GM23338 (cell line): ENCODE measurements around the gene PRR29. TPM values are rescaled to one million over a fixed set of nuclear protein-coding genes. Genes with fewer than 3 reads are reported as not detected.

Source experiments
- ATAC-seq: fragments of 200-7000 bp; cut with Tn5 transposase; 3 replicates; pipeline ENCODE4 v1.9.1; 2020
- DNase-seq: peaks from one replicate; pipeline ENCODE4 v3.0.0-alpha.2; 2015; ENCODE audit warnings: low spot score
- H2AFZ ChIP-seq: fragments of 200-600 bp; sonication (generic); 2 replicates; pipeline ENCODE4 v1.8.0; 2016; ENCODE audit warnings: antibody characterized with exemption, mild to moderate bottlenecking, moderate library complexity
- H3F3A ChIP-seq: fragments of 200-600 bp; sonication (generic); replicated peaks from 2 replicates; pipeline ENCODE4 v1.8.0; 2017; ENCODE audit warnings: antibody characterized with exemption, mixed run types, low read depth
- H3K27ac ChIP-seq: fragments of 200-600 bp; sonication (generic); 2 replicates; pipeline ENCODE4 v1.6.1; 2016; ENCODE audit warnings: low read depth
- H3K27me3 ChIP-seq: fragments of 200-600 bp; sonication (generic); 2 replicates; pipeline ENCODE4 v1.8.0; 2016; ENCODE audit warnings: mild to moderate bottlenecking, mixed run types, moderate library complexity; ENCODE audit not compliant: insufficient read depth
- H3K36me3 ChIP-seq: fragments of 200-600 bp; sonication (generic); 2 replicates; pipeline ENCODE4 v1.8.0; 2016; ENCODE audit warnings: mild to moderate bottlenecking; ENCODE audit not compliant: insufficient read depth
- H3K4me1 ChIP-seq: fragments of 200-600 bp; sonication (generic); 2 replicates; pipeline ENCODE4 v1.8.0; 2016; ENCODE audit warnings: mild to moderate bottlenecking, moderate library complexity; ENCODE audit not compliant: insufficient read depth
- H3K4me2 ChIP-seq: fragments of 200-600 bp; sonication (generic); 2 replicates; pipeline ENCODE4 v1.7.1; 2017; ENCODE audit warnings: mixed run types
- H3K4me3 ChIP-seq: fragments of 200-600 bp; sonication (generic); 2 replicates; pipeline ENCODE4 v1.6.1; 2016; ENCODE audit warnings: mixed run types
- H3K79me2 ChIP-seq: fragments of 200-600 bp; sonication (generic); replicated peaks from 2 replicates; pipeline ENCODE4 v1.8.0; 2017; ENCODE audit warnings: mild to moderate bottlenecking; ENCODE audit not compliant: insufficient read depth
- H3K9me2 ChIP-seq: fragments of 200-600 bp; sonication (generic); 2 replicates; pipeline ENCODE4 v1.8.0; 2017; ENCODE audit not compliant: insufficient read depth
- H4K20me1 ChIP-seq: fragments of 200-600 bp; sonication (generic); replicated peaks from 2 replicates; pipeline ENCODE4 v1.8.0; 2017; ENCODE audit warnings: mild to moderate bottlenecking; ENCODE audit not compliant: insufficient read depth
- H3K27ac Mint-ChIP-seq: 2 replicates; pipeline ENCODE4 v1.8.0; 2020; ENCODE audit warnings: inconsistent platforms, mild to moderate bottlenecking, moderate library complexity, mixed read lengths
- H3K27me3 Mint-ChIP-seq: 3 replicates; pipeline ENCODE4 v1.8.0; 2022; ENCODE audit warnings: low read depth, mild to moderate bottlenecking, moderate library complexity, mixed read lengths, inconsistent platforms; ENCODE audit not compliant: insufficient read depth, poor library complexity
- H3K36me3 Mint-ChIP-seq: 3 replicates; pipeline ENCODE4 v1.8.0; 2021; ENCODE audit warnings: low read depth, mild to moderate bottlenecking, inconsistent platforms, moderate library complexity, mixed read lengths
- H3K4me1 Mint-ChIP-seq: 3 replicates; pipeline ENCODE4 v1.8.0; 2020; ENCODE audit warnings: mild to moderate bottlenecking, inconsistent platforms, mixed read lengths
- H3K4me3 Mint-ChIP-seq: 3 replicates; pipeline ENCODE4 v1.8.0; 2021; ENCODE audit warnings: moderate library complexity, mild to moderate bottlenecking, inconsistent platforms, mixed read lengths
- H3K9me3 Mint-ChIP-seq: 3 replicates; pipeline ENCODE4 v1.8.0; 2020; ENCODE audit warnings: moderate library complexity, mild to moderate bottlenecking, inconsistent platforms, mixed read lengths
- CREB1 ChIP-seq: fragments of 250-450 bp; sonication (Bioruptor Pico); IDR thresholded peaks from 2 replicates; pipeline ENCODE4 v1.5.0; 2020; ENCODE audit warnings: low read depth, mild to moderate bottlenecking, moderate library complexity
- EZH2 ChIP-seq: fragments of 200-600 bp; sonication (generic); IDR thresholded peaks from one replicate; pipeline ENCODE4 v1.8.0; 2017; ENCODE audit warnings: antibody characterized with exemption, mild to moderate bottlenecking, low read depth; ENCODE audit not compliant: unreplicated experiment
- EZH2phosphoT487 ChIP-seq: fragments of 200-600 bp; sonication (generic); IDR thresholded peaks from one replicate; pipeline ENCODE4 v1.8.1; 2018; ENCODE audit warnings: antibody characterized with exemption; ENCODE audit not compliant: unreplicated experiment
- JUNB ChIP-seq: IDR thresholded peaks from one replicate; pipeline ENCODE4 v1.6.1; 2016; ENCODE audit warnings: antibody characterized with exemption; ENCODE audit not compliant: unreplicated experiment
- NANOG ChIP-seq: IDR thresholded peaks from 2 replicates; pipeline ENCODE4 v1.6.1; 2016; ENCODE audit warnings: antibody characterized with exemption, borderline replicate concordance
- POLR2AphosphoS5 ChIP-seq: IDR thresholded peaks from 2 replicates; pipeline ENCODE4 v1.6.1; 2016; ENCODE audit warnings: antibody characterized with exemption, low read depth
- STAT1 ChIP-seq: IDR thresholded peaks from one replicate; pipeline ENCODE4 v1.6.1; 2016; ENCODE audit warnings: antibody characterized with exemption; ENCODE audit not compliant: unreplicated experiment
- ZNF114 ChIP-seq: fragments of 250-450 bp; sonication (Bioruptor Pico); IDR thresholded peaks from 2 replicates; pipeline ENCODE4 v1.5.0; 2020; ENCODE audit warnings: mild to moderate bottlenecking, moderate library complexity
- ZNF331 ChIP-seq: fragments of 250-450 bp; sonication (Bioruptor Pico); IDR thresholded peaks from 2 replicates; pipeline ENCODE4 v1.5.0; 2020; ENCODE audit warnings: low read depth, mild to moderate bottlenecking, moderate library complexity
- polyA plus RNA-seq: library from polyadenylated mRNA; unstranded; fragments of >200 nt; fragmentation: Nextera tagmentation; extraction: Ambion mirVana; gene quantifications from 2 replicates; pipeline ENCODE4 v1.2.1, GENCODE V29; 2016
- total RNA-seq: library from RNA; depleted of rRNA; stranded (reverse); fragments of >200 nt; shearing (Covaris generic); gene quantifications from 2 replicates; pipeline ENCODE4 v1.2.3, GENCODE V29; 2014
- TF ChIP-seq, protein P1 (sequence below): IDR thresholded peaks from 2 replicates; pipeline ENCODE4 v1.6.1; 2016; ENCODE audit warnings: antibody characterized with exemption
- TF ChIP-seq, protein P2 (sequence below), 2 experiments: fragments of 200-600 bp in 1 of 2; sonication (generic) in 1 of 2; conservative IDR thresholded peaks; 2 replicates each; pipeline versions ENCODE4 v1.5.1 to v1.6.1; 2016 to 2017; ENCODE audit warnings: antibody characterized with exemption in 2 of 2, low read depth in 2 of 2, mild to moderate bottlenecking in 2 of 2, moderate library complexity in 1 of 2
- TF ChIP-seq, protein P3 (sequence below): IDR thresholded peaks from one replicate; pipeline ENCODE4 v1.6.1; 2018; ENCODE audit warnings: antibody characterized with exemption; ENCODE audit not compliant: unreplicated experiment

The PRR29 gene
- total and polyA plus RNA-seq, 2 experiments from 2014 or later = 0.24 to 1.3 TPM

DNA sequence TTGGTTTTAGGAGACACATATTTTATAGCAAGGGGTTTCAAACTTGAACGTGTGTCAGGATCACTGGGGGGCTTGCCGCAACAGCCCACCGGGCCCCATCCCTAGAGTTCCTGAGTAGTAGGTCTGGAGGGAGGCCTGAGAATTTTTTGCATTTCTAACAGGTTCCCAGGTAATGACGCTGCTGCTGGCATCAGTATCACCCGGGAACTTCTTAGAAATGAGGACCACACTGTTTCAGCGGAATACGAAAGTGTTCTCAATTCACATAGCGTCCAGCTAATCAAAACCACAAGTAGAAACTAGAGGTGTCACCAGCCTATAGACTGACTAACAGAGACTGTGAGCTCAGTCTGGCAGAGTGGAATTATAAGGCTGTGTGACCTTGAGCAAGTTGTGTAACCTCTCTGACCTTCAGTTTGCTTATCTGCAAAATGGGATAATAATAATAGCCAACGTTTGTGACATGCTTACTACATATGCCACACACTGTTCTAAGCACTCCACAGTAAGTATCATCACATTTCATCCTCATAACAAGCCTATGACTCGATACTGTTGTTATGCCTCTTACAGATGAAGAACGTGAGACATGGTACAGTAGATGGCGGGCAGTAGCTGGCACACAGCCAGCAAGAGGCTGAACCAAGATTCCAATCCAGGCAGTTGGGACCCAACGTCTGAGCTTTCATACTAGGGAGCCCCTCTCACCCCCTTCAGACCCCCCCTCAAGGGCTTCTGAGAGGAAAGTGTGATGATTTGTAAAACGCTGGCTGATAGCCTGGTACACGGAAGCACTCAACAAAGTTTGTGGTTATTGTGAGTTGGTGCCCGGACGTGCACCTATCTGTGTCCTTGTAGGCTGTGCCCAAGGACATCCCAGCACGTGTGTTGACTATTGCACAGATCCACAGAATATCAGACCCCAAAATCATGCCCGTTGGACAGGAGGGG is 26.9 kb downstream of the PRR29 start:
- Histone ChIP-seq H3K36me3 (no peaks in the 10 kb centered on the region), H3K4me3 (no peak overlapping the region), H4K20me1 (no peaks in the 10 kb centered on the region), H3K27me3 (0 out of 2 replicates have a peak, but pooled peaks cover 4% of the 10 kb centered on the region), H3K9me2 (no peaks in the 10 kb centered on the region), H2AFZ (no peak overlapping the region), H3K27ac (no peak overlapping the region), H3K4me2 (no peak overlapping the region), H3F3A (no peaks in the 10 kb centered on the region), H3K79me2 (no peaks in the 10 kb centered on the region), H3K4me1 (no peaks in the 10 kb centered on the region)
- TF ChIP-seq STAT1 = no peak
- TF ChIP-seq, protein P1, sequence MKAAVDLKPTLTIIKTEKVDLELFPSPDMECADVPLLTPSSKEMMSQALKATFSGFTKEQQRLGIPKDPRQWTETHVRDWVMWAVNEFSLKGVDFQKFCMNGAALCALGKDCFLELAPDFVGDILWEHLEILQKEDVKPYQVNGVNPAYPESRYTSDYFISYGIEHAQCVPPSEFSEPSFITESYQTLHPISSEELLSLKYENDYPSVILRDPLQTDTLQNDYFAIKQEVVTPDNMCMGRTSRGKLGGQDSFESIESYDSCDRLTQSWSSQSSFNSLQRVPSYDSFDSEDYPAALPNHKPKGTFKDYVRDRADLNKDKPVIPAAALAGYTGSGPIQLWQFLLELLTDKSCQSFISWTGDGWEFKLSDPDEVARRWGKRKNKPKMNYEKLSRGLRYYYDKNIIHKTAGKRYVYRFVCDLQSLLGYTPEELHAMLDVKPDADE = no peak
- TF ChIP-seq EZH2 = no peak
- no peak for TF ChIP-seq POLR2AphosphoS5
- no peak for TF ChIP-seq EZH2phosphoT487
- TF ChIP-seq, protein P2, sequence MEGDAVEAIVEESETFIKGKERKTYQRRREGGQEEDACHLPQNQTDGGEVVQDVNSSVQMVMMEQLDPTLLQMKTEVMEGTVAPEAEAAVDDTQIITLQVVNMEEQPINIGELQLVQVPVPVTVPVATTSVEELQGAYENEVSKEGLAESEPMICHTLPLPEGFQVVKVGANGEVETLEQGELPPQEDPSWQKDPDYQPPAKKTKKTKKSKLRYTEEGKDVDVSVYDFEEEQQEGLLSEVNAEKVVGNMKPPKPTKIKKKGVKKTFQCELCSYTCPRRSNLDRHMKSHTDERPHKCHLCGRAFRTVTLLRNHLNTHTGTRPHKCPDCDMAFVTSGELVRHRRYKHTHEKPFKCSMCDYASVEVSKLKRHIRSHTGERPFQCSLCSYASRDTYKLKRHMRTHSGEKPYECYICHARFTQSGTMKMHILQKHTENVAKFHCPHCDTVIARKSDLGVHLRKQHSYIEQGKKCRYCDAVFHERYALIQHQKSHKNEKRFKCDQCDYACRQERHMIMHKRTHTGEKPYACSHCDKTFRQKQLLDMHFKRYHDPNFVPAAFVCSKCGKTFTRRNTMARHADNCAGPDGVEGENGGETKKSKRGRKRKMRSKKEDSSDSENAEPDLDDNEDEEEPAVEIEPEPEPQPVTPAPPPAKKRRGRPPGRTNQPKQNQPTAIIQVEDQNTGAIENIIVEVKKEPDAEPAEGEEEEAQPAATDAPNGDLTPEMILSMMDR (conservative IDR thresholded peaks at IDR 0.05; ENCODE audit: low read depth in 2 of 2) = no peak
- TF ChIP-seq, protein P3, sequence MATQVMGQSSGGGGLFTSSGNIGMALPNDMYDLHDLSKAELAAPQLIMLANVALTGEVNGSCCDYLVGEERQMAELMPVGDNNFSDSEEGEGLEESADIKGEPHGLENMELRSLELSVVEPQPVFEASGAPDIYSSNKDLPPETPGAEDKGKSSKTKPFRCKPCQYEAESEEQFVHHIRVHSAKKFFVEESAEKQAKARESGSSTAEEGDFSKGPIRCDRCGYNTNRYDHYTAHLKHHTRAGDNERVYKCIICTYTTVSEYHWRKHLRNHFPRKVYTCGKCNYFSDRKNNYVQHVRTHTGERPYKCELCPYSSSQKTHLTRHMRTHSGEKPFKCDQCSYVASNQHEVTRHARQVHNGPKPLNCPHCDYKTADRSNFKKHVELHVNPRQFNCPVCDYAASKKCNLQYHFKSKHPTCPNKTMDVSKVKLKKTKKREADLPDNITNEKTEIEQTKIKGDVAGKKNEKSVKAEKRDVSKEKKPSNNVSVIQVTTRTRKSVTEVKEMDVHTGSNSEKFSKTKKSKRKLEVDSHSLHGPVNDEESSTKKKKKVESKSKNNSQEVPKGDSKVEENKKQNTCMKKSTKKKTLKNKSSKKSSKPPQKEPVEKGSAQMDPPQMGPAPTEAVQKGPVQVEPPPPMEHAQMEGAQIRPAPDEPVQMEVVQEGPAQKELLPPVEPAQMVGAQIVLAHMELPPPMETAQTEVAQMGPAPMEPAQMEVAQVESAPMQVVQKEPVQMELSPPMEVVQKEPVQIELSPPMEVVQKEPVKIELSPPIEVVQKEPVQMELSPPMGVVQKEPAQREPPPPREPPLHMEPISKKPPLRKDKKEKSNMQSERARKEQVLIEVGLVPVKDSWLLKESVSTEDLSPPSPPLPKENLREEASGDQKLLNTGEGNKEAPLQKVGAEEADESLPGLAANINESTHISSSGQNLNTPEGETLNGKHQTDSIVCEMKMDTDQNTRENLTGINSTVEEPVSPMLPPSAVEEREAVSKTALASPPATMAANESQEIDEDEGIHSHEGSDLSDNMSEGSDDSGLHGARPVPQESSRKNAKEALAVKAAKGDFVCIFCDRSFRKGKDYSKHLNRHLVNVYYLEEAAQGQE = no peak
- no peak for TF ChIP-seq JUNB
- no peak for TF ChIP-seq ZNF114 (CRISPR knock-in tag)
- TF ChIP-seq NANOG = no peak
- TF ChIP-seq ZNF331 (CRISPR knock-in tag) = no peak
- no peak for TF ChIP-seq CREB1 (CRISPR knock-in tag)
- H3K27me3 Mint-ChIP-seq = peaks cover 12% of the 10 kb centered on the region
- peaks cover 5% of the 10 kb centered on the region for H3K4me1 Mint-ChIP-seq
- DNase-seq (no peak), ATAC-seq (no peak)
- H3K9me3 Mint-ChIP-seq = no peaks in the 10 kb centered on the region; the same call in 2 of the 3 replicates
- no peak overlapping the region for H3K27ac Mint-ChIP-seq
- H3K36me3 Mint-ChIP-seq = no peaks in the 10 kb centered on the region
- no peak overlapping the region for H3K4me3 Mint-ChIP-seq
